ENCODE results near the gene DAG1.

Gene DAG1

GRCh38 chr3:49518441-49518840, 48.4 kb downstream of the DAG1 start:
- DNase-seq (ENCODE audit: low spot score) = no peak

- peak; percentile 86 for DNase-seq (ENCODE audit: low spot score)
These were observed 49.2 kb downstream of the DAG1 start for GRCh38 chr3:49519296-49519695.

DNA sequence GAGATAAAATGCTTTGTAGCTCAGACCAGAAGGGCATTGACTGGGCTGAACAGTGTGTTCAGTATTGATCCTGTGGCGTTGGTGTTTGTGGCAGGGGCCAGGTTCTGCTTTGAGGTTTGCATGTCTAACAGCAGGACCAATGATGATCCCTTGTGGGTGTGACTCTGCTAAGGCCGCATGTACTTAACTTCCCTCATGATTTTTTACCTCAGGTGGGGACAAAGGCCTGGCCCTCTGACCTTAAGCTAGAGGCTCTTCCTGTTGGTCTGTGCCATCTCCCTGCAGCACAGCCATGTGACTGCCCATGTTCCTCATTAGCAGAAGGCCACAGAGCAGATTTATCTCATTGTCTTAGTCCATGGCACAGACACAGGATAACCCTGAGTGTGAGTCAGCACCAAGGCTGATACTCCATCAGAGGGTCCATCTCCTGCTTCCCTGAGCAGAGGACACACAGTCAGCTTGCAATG, 49.9 kb downstream of the DAG1 start:
- no peak for DNase-seq (ENCODE audit: low spot score)

DNA sequence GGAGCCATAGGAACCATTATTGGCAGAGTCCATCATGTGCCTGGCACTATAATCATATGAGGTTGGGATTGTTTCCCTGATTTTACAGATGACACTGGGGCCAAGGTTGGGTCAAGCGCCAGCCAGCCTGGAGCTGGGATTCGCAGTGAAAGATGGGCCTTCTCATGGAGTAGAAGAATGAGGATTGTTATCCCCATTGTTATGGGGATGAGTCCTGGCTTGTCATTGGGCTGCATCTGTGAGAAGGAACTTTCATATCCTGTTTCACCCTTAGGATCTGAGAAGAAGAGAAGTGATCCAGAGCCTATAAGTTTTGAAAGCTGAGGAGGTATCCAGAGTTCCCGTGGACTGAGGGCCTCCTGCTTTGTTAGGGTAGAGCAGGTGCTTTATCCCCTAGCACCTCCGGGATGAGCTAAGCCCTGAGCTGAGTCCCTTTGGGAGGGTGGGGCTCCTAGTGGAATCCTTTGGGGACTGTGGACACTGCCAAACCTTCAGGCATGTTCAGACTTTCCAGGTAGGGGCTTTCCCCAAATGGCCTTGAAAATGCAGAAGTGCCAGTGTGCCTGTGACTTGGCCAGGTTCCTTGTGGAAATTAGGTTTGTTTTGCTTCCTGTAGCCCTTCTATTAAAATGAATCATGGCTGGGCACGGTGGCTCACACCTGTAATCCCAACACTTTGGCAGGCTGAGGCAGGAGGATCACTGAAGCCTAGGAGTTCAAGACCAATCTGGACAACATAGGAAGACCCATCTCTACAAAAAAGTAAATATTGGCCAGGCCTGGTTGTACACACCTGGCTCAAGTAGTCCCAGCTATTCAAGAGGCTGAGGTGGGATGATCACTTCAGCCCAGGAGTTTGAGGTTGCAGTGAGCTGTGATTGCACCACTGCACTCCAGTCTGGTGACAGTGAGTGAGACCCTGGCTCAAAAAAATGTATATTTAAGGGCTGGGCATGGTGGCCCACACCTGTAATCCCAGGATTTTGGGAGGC, 54.0 kb downstream of the DAG1 start:
- no peak for DNase-seq (ENCODE audit: low spot score)

DNA sequence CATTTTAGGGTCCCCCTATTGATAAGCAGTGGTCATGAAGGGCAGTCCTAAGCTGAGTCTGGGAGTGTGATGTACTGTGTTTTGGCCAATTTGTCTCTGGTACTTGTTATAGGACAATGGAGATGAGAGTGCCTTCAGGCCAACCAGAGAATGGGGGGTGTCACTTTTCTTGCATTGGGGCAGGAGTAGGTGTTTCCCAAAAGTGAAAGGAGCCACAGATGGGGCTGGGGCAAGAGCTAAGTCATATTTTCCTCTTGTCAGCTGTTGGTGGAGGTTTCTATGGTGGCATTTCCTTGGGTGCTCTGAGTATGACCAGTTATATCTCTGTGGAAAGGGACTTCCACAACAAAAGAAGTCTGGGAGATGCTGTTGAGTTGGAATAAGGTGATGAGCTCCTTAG, 59.5 kb downstream of the DAG1 start:
- DNase-seq (ENCODE audit: low spot score) = no peak

GRCh38 chr3:49530231-49530630, 60.2 kb downstream of the DAG1 start:
- no peak for DNase-seq (ENCODE audit: low spot score)

GRCh38 chr3:49530701-49531100, 60.6 kb downstream of the DAG1 start:
- no peak for DNase-seq (ENCODE audit: low spot score)

DNA sequence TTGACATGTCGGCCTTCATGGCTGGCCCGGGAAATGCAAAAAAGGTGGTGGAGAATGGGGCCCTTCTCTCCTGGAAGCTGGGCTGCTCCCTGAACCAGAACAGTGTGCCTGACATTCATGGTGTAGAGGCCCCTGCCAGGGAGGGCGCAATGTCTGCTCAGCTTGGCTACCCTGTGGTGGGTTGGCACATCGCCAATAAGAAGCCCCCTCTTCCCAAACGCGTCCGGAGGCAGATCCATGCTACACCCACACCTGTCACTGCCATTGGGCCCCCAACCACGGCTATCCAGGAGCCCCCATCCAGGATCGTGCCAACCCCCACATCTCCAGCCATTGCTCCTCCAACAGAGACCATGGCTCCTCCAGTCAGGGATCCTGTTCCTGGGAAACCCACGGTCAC, 61.2 kb downstream of the DAG1 start:
- no peak for DNase-seq (ENCODE audit: low spot score)

- DNase-seq (ENCODE audit: low spot score) = no peak
These were observed 61.6 kb downstream of the DAG1 start for GRCh38 chr3:49531715-49532114.

GRCh38 chr3:49533031-49533430, 63.0 kb downstream of the DAG1 start:
- no peak for DNase-seq (ENCODE audit: low spot score)

- no peak for DNase-seq (ENCODE audit: low spot score)
These were observed 63.9 kb downstream of the DAG1 start for GRCh38 chr3:49533786-49534519.

GRCh38 chr3:49534581-49535441, 64.7 kb downstream of the DAG1 start:
- DNase-seq (ENCODE audit: low spot score) = peak; percentile 82

DNA sequence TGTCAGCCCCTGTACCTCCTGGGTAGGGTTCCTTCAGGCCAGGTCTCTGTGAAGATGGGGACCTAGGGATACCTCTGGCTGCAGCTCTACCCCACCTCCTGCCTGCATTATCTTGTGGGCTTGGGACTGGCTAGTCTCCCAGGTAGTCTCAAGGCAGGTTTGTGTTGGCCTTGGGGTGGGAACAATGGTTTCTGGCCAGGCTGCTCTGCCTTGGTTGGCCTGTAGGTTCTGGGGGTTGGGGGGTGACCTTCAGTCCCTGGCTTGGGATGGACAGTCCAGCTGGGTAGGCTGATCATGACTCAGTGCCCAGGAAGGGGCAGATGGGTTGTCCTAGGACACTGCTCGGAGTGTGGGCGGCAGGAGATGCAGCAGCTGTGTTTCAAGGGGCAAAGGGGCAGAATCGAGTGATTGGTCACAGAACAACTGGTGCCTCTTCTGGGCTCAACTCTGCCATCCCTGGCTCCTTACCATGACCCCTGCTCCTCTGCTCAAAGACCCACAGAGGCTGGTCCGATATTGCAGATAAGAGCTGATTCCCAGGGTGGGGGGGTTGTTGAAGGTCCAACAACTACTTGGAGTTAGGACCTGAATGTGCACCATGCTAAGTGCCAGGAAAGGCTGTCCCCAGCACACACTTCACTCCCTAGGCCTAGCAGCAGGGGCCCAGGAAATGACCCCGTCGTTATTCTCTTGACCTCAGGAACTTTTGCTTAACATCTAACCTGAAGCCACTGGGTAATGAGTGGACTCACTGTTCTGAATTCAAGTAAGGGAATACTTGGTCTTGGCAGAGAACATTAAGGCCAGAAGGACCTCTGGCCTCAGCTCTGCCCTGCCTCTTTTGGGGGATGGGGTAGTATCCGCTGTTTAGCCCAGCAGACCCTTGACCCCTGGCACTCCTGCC, 66.2 kb downstream of the DAG1 start:
- DNase-seq (ENCODE audit: low spot score) = no peak

GRCh38 chr3:49536875-49537533, 66.9 kb downstream of the DAG1 start:
- DNase-seq (ENCODE audit: low spot score) = no peak

DNA sequence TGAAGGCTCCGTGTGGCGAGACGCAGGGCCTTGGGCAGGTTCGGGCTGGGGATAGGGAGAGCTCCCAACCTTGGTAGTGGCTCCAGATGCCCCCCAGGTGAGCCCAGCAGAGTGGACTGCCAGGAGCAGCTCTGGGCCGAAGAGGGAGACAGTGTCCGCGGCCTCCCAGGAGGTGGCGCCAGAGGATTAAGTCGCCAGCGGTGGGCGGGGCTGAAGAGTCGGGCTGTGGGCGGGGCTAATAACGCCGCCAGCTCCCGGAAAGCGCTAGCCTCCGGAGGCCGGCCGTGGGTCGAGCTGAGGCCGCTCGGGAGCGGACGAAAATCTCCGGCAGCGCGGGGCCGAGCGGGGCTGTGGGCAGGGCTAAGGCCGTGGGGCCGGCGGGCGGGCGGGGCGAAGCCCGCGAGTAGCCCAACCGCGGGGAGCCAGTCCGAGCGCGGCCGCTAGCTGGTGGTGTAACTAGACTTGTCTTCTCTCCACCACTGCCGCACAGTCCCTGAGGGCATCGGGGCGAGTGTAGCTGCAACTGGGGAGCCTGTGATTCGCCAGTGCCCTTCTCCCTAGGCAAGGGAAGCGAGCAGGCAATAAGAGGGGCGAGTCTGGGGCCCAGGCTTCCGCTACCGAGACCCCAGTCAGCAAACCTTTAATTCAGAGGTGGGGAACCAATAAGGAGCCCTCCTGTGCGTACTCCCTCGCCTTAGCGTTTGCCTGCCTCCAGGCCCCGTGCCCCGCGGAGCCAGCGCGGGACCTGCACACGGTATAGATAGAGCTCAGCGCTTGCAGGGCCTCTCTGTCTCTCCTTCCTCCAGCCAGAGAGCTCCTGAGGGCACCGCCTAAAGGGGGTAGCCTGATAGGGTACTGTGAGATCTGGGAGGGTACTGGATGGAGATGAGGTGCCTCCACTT, 69.8 kb downstream of the DAG1 start:
- peak; percentile 95 for DNase-seq (ENCODE audit: low spot score)

GRCh38 chr3:49552087-49552486, 82.0 kb downstream of the DAG1 start:
- DNase-seq (ENCODE audit: low spot score) = no peak

- DNase-seq (ENCODE audit: low spot score) = no peak
These were observed 83.2 kb downstream of the DAG1 start for GRCh38 chr3:49553324-49553691.

GRCh38 chr3:49553692-49554632, 83.9 kb downstream of the DAG1 start, which contains the start of gene BSN:
BSN (plus strand) TSS chr3:49554477; CDS start chr3:49554603, 126 bp downstream.
- peak; percentile 92 for DNase-seq (ENCODE audit: low spot score)
